ENCODE results near the gene TFPI.

- no peak for TF ChIP-seq CTCF (IDR thresholded peaks at IDR 0.05; ENCODE audit: borderline replicate concordance, extremely low read depth, low read length, poor library complexity, severe bottlenecking)
- TF ChIP-seq EZH2 (IDR thresholded peaks at IDR 0.05; ENCODE audit: borderline replicate concordance, low read depth, low read length, severe bottlenecking), result no peak
Measured at GRCh38 chr2:187566712-187567111, 12.5 kb upstream of the TFPI start.

Data from DND-41 (cell line).